GM18858 (cell line): ENCODE data around the gene NEK4.
"Not testable (repeated sequence)": the region's sequence is repeated elsewhere in the genome, so short reads cannot be mapped to it uniquely, and the experiment has no call there.

Source experiments
- ATAC-seq: cut with Tn5 transposase; IDR thresholded peaks from one replicate; pipeline ENCODE4 v1.9.1; 2021; ENCODE audit not compliant: unreplicated experiment

NEK4 gene

DNA sequence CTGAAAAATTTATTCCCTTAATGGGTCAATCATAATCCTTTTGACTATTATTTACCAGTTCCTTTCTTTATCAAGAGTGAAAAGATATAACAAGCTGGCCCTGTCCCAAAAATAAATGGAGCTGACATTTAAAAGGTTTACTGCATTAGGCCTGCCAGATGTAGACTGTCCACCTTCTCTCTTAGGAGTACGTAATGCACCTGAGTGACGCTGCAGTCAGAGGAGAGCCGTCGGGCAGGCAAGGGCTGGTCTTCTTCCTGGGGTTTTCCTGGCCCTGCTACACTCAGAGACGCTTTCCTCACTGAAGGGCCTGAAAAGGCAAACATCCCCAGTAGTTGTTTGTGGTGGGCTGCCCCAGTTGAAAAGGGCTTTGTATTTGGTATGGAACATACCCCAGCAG lies 27.6 kb downstream of the NEK4 start:
- no peak for ATAC-seq

DNA sequence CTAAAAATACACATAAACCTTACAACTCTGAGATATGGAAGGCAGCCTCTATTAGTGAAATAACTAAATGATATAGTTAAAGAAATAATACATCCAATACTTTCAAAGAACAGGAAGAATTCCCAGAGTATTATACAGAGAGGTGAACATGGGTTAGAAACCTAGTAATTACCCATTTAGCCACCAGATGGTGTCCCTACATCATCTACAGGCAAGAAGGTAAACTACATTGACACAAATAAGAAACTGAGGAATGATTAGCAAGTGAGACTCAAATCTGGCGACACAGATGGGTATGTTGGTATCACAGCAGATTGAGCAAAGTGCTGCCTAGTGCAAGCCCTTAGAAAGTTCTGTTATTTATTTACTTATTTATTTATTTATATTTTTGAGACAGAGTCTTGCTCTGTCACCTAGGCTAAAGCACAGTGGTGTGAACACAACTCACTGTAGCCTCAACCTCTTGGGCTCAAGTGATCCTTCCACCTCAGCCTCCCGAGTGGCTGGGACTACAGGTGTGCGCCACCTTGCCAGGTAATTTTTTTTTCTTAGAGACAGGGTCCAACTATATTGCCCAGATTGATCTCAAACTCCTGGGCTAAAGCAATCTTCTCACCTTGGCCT lies 28.2 kb downstream of the NEK4 start:
- no peak for ATAC-seq

DNA sequence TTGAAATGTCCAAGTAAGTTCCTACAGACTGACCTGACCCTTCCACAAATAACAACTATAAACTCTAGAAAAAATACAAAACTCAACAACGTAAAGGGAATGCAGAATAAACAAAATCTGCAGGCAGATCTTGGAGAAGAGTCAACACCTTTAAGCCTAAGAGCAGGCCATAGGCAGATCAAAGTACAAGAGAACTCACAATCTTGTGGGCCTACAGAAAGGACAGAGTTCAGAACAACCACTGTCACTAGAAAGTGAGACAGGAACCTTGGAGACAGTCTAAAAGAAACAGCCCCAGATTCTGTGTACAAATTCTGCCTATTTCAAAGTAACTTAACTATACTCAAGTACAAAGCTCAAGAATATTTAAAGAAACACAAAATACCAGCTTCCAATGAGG lies 31.0 kb downstream of the NEK4 start:
- no peak for ATAC-seq

DNA sequence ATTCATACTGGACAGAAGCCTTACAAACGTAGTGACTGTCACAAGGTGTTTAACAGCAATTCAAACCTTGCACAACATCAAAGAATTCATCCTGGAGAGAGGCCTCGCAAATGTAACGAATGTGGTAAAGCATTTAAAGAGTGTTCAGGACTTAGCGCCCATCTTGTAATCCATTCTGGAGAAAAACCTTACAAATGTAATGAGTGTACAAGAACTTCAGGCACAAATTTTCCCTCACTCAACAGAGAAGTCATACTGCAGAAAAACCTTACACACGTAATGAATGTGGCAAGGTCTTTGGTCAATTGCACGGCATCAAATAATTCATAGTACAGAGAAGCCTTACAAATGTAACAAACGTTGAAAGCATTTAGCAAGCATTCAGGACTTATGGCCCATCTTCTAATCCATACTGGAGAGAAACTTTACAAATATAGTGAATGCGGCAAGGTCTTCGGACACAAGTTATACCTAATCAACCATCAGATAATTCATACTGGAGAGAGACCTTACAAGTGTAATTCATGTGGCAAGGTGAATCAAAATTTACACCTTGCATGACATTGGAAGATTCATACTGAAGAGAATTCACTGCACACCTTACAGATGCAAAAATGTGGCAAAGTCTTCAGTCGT lies 37.4 kb downstream of the NEK4 start:
- no peak for ATAC-seq

DNA sequence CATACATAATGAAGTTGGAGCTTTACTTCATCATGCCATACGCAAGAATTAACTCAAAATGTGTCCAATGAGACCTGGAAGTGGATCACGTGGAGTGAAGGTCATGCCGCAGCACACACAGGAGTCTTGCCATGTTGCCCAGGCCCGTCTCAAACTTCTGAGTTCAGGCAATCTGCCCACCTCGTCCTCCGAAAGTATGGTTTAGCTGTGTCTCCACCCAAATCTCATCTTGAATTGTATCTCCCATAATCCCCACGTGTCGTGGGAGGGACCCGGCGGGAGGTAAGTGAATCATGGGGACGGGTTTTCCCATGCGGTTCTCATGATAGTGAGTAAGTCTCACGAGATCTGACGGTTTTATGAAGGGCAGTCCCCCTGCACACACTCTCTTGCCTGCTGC lies 39.1 kb downstream of the NEK4 start:
- no peak for ATAC-seq

DNA sequence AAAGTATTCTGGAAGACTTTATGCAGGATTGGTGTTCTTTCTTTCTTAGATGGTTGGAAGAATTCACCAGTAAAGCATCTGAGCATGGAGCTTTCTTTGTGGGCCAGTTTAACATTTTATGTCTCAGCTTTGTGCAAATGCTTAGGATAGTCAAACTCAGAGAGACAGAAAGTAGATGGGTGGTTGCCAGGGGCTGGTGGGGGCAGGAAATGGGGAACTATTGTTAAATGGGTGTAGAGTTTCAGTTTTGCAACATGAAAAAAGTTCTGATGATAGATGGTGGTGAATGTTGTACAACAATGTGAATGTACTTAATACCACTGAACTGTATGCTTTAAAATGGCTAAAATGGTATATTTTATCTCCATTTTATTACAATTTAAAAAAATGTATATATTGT lies 40.1 kb downstream of the NEK4 start:
- no peak for ATAC-seq

DNA sequence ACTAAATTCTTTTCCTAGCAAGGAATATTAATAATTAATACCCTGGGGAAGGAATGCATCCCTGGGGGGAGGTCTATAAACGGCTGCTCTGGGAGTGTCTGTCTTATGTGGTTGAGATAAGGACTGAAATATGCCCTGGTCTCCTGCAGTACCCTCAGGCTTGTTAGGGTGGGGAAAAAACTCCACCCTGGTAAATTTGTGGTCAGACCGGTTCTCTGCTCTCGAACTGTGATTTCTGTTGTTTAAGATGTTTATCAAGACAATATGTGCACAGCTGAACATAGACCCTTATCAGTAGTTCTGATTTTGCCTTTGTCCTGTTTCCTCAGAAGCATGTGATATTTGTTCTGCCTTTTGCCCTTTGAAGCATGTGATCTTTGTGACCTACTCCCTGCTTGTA lies 42.0 kb downstream of the NEK4 start:
- not testable (repeated sequence) for ATAC-seq

DNA sequence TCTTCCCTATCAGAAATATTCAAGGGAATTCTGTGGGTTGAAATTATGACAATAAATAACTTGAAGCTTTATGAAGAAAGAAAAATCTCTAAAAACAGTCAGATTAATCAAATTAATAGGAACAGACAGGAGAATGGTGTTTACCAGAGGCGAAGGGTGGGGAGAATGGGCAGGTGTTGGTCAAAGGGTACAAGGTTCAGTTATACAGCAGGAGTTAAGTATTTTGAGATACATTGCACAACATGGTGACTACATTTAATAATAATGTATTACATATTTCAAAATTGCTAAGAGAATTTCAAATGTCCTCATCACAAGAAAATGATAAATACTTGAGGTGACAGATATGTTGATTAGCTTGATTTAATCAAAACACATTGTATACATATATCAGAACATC lies 46.2 kb downstream of the NEK4 start:
- ATAC-seq = no peak

DNA sequence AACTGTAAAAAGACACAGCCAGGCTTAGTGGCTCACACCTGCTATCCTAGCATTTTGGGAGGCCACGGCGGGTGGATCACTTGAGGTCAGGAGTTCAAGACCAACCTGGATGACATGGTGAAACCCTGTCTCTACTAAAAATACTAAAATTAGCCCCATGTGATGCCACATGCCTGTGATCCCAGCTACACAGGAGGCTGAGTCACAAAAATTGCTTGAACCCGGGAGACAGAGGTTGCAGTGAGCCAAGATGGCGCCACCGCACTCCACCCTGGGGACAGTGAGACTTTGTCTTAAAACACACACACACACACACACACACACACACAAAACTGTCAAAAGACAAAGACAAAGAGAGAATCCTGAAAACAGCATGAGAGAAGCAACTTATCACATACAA lies 46.8 kb downstream of the NEK4 start:
- no peak for ATAC-seq

DNA sequence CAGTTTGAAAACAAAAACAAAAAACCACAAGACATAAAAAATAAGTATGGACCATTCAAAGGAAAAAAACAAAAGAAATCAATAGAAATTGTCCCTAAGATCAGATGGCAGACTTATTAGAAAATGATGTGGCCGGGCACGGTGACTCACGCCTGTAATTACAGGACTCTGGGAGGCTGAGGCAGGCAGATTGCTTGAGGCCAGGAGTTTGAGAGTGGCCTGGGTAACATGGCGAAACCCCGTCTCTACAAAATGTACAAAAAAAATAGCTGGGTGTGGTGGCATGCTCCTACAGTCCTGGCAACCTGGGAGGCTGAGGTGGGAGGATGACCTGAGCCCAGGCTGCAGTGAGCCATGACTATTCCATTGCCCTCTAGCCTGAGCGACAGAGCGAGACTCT lies 48.2 kb downstream of the NEK4 start:
- ATAC-seq = no peak

DNA sequence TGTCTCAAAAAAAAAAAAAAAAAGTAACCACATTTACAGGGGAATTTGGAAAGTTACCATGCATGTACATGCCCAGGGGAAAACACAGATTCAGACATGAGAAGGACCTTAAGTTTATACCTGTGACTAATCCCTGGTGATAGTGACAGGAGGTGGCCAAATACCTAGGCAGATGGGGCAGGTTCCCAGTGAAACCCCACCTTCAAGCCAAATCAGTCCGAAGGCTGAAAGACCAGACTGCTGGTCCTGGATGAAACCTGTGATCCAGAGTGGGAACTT lies 49.1 kb downstream of the NEK4 start:
- ATAC-seq = no peak

DNA sequence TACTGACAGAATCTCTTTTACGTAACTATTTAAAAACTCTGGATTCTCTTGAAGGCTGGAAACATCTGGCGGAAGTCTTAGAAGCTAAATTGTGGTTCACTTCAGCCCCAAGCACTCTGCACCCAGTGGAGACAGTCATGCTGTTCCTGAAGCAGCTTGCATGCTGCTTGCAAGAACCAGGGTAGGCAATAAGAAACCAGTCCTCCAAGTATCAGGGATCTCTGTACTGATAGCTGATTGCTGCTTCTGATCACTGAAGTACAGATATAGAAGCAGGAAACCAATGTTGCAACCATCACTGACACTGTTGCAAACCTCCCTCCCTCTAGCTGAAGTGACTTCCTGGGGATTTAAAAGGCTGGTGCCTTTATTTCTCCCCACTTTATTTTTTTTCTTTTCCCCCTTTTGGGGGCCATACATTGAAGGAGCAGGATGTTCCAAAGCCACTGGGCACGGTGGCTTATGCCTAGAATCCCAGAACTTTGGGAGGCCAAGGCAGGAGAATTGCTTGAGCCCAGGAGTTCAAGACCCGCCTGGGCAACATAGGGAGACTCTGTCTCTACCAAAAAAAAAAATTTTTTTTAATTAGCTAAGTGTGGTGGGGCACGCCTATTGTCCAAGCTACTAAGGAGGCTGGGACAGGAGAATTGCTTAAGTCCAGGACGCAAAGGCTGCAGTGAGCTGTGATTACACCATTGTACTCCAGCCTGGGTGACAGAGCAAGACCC lies 49.6 kb downstream of the NEK4 start:
- ATAC-seq = no peak

DNA sequence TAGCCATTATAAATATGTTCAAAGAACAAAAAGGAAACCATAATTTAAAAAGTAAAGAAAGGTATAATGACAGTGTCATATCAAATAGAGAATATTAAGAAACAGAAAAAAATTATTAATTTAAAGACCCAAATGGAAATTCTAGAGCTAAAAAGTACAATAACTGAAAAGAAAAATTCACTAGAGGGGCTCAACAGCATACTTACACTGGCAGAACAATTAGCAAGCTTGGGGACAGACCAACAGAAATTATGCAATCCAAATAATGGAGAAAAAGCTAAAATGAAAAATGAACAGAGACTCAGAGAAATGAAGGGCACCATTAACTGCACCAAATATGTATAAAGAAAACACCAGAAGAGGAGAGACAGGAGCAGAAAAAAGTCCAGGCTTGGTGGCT lies 51.1 kb downstream of the NEK4 start:
- no peak for ATAC-seq

DNA sequence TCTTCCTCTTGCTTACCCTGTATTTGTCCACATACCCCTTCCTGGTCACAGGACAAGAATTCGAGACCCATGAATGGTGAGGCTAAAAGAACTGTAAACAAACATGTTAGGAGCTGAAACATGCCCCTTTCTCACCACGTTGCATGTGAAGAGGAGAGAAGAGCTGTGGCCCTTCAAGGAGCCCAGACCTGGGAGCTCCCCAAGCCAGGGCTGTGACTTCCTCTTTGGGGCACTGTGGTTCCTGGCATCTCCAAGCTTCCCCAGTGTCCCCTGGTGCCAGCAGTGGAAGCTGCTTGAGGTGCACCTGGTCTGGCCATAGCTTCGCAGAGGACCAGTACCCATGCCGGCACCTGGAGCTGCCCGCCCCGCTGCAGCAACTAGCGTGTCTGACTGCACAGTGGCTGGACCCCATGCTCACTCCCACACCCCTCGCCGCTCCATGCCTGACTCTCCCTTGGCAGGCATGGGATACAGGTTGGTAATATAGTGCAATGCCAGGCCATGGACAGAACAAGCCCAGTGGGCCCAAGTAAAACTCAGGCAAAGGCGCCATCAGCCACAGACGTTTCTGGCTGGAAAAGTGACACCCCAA lies 54.9 kb downstream of the NEK4 start:
- ATAC-seq = no peak

DNA sequence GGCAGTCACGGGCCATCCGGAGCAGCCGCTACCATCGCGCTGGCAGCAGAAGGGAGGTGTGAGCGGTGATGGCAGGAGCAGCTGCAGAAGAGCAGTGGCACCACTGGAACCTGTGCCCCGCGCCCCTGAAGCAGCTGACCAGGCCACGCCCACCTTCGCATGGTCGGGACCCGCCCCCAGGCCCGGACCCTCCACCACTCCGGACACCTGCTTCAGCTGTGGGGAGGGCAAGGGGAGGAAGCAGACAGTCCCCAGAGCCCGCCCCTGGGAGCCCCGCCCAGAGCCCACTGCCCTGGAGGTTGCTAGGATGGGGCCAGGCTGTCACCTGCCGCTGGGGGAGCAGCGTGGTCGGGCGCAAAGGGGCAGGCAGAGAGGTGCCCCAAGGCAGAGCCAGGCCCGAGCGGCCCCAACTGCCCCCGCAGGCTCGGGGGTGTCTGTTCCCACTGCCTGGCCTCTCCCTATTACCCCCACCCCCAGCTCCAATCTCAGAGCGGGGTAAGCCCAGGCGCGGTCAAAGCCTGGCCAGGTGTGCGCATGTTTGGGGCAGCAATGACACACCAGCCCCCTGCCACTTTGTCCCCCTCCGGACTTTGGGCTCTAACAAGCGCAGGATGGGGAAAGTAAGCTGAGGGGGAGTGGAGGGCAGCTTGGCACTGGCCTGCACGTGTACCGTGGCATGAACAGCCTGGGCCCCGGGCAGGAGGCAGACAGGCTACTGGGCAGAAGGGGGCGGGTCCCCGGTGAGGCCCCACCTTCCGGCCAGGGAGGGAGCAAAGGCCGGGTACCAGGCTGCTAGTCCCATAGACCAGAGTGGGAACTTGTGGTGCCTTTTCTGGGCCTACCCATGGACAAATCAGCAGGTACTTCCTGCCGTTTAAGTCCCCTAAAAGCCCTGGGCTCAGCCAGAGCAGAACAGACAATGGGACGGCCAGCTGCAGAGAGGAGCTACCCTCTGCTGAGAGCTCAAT lies 56.1 kb downstream of the NEK4 start:
- ATAC-seq = no peak

DNA sequence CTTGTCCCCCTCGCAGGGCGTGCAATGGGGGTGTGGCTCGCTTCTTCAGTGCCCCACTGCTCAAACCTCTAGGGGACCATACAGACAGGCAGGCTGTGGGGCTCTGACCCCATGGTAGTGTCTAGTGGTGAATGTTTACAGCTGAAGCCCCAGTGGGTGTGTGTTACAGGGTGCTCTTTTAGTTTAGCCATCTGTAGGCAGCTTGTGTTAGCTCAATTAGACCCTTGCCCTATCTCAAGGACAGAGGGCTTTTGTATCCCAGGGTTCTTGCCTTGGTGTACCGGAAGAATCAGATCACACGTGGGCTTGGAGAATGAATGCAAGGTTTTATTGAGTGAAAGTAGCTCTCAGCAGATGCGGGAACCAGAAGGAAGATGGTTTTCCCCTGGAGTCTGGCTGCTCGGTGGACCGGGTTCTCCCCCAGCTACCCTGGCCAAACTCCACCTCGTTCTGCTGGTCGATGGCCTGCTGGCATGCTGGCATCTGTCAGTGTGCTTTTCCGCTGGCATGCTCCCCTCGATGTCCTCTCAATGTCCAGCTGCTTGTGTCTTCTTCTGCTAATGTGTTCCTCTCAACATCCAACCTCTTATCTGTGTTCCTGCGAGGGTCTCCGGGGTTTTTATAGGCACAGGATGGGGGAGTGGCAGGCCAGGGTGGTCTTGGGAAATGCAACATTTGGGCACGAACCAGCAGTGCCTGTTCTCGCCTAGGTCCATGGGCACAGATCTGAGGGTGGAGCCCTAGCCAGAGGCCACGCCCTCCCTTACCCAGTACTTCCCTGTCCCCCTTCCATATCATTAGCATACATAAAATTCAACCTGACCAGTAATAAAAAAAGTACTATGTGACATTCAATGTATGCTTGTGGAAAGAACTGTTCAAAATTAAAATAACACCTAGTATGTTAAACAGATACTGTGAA lies 58.2 kb downstream of the NEK4 start:
- ATAC-seq = no peak

DNA sequence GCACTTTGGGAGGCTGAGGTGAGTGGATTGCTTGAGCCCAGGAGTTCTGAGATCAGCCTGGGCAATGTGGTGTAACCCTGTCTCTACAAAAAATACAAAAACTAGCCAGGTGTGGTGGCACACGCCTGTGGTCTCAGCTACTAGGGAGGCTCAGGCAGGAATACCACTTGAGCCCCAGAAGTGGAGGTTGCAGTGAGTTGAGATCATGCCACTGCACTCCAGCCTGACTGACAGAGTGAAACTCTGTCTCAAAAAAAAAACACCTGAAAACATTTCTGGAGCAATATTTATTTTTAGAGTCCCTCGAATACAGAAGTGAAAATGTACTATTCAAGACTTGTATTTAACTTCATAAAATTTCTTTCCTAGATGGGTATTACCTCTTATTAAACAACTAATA lies 60.2 kb downstream of the NEK4 start:
- no peak for ATAC-seq

DNA sequence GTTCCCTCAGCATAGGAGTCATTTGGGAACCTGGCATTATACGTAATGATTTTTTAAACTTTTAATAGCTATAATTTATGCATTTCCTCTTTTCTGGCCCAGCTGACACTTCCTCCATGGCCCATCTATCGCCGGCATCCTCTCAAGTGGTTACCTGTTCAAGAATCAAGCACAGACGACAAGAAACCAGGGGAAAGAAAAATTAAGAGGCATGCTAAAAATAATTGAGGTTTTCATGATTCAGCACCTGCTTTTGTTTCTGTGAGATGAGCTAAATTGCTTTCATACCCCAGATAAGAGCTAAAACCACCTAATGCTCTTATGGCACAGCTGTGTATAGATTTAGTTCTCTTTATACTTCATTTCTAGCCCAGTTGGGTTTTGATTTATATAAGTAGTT lies 63.2 kb downstream of the NEK4 start:
- no peak for ATAC-seq

DNA sequence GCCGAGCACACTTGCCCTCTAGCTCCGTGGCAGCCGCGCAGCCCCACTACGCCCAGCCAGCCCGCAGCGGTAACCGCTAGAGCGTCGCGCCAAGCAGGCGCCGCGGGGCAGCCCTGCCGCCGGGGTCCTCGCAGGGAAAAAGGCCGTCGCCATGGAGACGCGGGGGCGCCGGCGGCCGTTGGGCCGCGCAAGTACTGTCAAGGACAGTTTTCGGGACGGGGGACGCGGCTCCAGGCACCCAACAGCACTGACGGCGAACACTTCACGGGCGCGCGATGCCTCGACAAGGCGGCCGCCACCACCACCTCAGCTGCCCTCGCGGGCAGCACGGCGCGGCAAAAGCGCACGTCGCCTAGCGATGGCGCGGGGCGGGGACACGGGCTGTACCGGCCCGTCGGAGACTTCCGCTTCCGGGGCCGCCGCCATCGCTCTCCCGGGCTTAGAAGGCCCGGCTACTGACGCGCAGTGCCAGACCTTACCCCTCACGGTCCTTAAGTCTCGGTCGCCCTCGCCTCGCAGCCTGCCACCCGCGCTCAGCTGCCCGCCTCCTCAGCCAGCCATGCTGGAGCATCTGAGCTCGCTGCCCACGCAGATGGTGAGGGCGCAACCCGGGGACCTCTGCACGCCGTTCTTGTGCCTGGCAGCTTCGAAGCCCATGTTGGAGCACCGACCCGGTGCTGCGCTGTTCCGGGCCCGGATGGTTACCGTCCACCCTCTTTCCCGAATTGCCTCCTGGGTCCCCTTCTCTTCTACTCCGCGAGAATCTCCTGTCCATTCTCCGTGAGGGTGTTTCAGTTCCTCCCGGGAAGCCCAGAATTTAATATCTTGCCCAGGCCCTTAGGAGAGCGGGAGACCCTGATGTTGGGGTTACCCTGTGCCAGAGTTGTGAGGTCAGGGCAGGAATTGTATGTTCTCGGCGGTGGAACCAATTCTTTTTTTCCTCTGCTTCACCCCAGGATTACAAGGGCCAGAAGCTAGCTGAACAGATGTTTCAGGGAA lies 64.8 kb downstream of the NEK4 start, which contains the start of the genes GLT8D1 and SPCS1:
TSS of gene GLT8D1 (minus strand) at position 104 of the 999 bp plus-strand sequence. CDS start 5,331 bp downstream, outside the sequence.
TSS of gene SPCS1 (plus strand) at position 419 of the 999 bp plus-strand sequence. CDS start at position 560, 141 bp downstream.
- peak; percentile 65 for ATAC-seq
